ENCODE data around the gene CCDC134. TPM values are rescaled to one million over a fixed set of nuclear protein-coding genes. Genes with fewer than 3 reads are reported as not detected.

Gene CCDC134
- total RNA-seq, 1 donor: 8.1 TPM

DNA sequence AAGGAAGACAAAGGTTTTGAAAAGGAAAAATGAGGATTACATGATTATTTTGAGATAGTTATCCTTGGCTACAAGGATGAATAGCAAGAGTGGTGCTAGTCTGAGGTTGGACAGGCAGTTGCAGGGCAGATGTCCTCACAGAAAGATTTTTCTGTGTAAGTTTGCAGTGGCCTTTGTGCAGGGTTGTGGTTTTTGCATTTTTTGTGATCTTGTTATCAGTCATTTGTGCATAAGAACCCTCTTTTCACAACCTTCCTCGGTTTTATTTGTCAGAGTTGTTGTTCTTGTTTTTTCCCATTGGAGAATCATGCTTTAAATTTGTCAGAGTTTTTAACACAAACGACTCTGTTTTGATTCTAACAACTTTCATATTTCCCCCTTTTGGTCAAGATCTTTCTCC is 1.4 kb downstream of the CCDC134 start:
- TF ChIP-seq, protein P1, sequence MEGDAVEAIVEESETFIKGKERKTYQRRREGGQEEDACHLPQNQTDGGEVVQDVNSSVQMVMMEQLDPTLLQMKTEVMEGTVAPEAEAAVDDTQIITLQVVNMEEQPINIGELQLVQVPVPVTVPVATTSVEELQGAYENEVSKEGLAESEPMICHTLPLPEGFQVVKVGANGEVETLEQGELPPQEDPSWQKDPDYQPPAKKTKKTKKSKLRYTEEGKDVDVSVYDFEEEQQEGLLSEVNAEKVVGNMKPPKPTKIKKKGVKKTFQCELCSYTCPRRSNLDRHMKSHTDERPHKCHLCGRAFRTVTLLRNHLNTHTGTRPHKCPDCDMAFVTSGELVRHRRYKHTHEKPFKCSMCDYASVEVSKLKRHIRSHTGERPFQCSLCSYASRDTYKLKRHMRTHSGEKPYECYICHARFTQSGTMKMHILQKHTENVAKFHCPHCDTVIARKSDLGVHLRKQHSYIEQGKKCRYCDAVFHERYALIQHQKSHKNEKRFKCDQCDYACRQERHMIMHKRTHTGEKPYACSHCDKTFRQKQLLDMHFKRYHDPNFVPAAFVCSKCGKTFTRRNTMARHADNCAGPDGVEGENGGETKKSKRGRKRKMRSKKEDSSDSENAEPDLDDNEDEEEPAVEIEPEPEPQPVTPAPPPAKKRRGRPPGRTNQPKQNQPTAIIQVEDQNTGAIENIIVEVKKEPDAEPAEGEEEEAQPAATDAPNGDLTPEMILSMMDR (IDR thresholded peaks at IDR 0.05; ENCODE audit: insufficient read depth, low read length): no peak
- DNase-seq (ENCODE audit: low read depth): no peak
- no peak overlapping the region for H3K4me3 ChIP-seq (ENCODE audit: low read depth, low read length)

DNA sequence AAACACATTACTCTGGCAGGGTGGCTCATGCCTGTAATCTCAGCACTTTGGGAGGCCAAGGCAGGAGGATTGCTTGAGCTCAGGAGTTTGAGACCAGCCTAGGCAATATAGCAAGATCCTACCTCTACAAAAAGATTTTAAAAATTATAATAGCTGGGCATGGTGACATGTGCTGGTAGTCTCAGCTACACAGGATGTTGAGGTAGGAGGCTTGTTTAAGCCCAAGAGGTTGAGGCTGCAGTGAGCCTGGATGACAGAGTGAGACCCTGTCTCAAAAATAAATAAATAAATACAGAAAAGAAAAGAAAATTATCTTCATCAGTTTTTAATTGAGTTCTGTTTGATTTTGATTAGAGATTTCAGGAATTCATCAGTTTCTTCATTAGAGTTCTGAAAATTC is 5.2 kb downstream of the CCDC134 start:
- TF ChIP-seq, protein P1 (IDR thresholded peaks at IDR 0.05; ENCODE audit: insufficient read depth, low read length): no peak
- no peak overlapping the region for H3K4me3 ChIP-seq (ENCODE audit: low read depth, low read length)
- no peak for DNase-seq (ENCODE audit: low read depth)

DNA sequence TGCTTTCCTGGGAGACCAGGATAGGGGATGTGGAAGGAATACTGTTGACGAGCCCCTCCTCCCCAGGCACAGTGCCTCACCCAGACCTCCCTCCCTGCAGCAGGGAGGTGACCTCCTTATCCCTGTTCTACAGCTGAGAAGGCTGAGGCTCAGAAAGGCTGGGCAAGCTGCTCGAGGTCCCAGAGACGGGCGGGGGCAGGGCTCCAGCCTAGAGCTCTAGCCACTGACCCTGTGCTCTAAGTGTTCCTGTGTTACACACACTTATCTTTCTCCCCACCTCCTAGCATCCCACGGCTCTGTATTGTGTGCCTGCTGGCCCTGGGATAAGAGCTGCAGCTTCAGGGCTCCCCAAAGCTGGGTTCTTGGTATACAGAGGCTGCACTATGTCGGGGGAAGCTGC is 7.9 kb downstream of the CCDC134 start:
- H3K4me3 ChIP-seq (ENCODE audit: low read depth, low read length): no peak overlapping the region
- TF ChIP-seq, protein P1 (IDR thresholded peaks at IDR 0.05; ENCODE audit: insufficient read depth, low read length): no peak
- DNase-seq (ENCODE audit: low read depth): no peak

DNA sequence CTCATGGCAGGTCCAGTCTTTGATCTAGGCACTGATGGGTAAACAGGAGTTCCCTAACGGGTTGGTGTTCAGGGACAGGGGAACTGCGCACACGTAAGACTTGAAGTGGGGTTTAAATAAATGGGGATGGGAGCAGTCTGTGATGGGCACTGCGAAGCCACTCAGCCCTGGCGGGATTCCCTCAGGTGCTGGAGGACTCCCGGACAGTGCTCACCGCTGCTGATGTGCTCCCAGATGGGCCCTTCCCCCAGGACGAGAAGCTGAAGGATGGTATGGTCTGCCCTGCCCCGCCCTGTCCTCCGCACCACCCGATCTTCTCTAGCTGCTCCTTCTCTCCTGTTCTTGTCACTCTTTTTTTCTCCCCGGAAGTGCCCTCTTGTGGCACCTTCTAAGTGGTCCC is 9.5 kb downstream of the CCDC134 start:
- no peak for DNase-seq (ENCODE audit: low read depth)
- H3K4me3 ChIP-seq (ENCODE audit: low read depth, low read length): no peak overlapping the region
- TF ChIP-seq, protein P1 (IDR thresholded peaks at IDR 0.05; ENCODE audit: insufficient read depth, low read length): no peak

DNA sequence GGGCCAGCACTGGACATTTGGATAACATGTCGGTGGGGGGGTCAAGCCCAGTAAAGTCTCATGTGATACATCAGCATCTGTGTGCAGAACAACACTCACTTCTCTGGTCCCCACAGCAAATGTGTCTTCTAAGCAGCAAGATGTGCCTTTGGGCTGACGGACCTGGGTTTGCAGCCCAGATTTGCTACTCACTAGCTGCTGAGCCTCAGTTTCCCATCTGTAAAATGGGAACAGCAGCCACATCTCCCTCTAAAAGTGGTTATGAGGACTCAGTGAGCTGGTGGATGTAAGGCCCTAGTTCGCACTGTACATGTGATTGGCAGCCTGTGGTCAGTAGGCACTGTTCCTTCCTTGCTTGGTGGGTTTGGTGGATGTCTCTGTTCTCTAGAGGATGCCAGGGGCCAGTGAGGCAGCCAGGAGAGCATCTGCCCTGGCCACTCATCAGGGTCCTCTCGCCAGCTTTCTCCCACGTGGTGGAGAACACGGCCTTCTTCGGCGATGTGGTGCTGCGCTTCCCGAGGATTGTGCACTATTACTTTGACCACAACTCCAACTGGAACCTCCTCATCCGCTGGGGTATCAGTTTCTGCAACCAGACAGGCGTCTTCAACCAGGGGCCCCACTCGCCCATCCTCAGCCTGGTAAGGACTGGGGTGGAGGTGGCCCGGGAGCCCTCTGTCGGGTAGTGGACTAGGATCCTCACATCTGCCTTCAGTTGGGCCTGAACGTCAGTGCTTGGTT is 12.5 kb downstream of the CCDC134 start:
- TF ChIP-seq, protein P1 (IDR thresholded peaks at IDR 0.05; ENCODE audit: insufficient read depth, low read length): no peak
- H3K4me3 ChIP-seq (ENCODE audit: low read depth, low read length): no peak overlapping the region
- no peak for DNase-seq (ENCODE audit: low read depth)

DNA sequence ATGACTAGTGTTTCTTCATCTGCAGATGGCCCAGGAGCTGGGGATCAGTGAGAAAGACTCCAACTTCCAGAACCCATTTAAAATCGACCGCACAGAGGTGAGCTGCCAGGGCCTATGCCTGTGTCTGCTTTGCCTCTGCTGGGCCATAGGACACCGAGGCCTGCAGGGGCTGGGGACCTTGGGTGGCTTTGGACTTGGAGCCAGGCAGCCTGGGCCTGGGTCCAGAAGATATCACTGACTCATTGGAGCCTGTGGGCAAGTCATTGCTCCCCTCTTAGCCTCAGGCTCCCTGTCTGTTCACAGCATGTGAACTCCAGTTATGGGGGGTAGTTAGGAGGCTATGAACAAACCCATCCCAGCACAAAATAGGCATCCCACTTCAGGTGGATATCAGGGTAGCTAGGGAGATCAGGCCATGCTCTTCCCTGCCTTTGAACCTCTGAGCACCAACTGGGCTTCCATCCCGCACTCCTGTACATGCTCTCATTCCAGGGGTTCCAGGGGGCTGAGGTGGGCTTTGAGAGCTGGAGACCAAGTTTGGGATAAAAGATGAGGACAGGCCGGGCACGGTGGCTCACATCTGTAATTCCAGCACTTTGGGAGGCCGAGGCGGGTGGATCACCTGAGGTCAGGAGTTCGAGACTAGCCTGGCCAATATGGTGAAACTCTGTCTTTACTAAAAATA is 13.4 kb downstream of the CCDC134 start:
- DNase-seq (ENCODE audit: low read depth): no peak
- H3K4me3 ChIP-seq (ENCODE audit: low read depth, low read length): no peak overlapping the region
- TF ChIP-seq, protein P1 (IDR thresholded peaks at IDR 0.05; ENCODE audit: insufficient read depth, low read length): no peak
